Left kidney (tissue), 2 donors: Measurements from ENCODE around the gene GRM1. TPM values are rescaled to one million over a fixed set of nuclear protein-coding genes. Genes with fewer than 3 reads are reported as not detected.

Source experiments
- DNase-seq: peaks from one replicate; pipeline ENCODE4 v3.0.0-alpha.2; 2013
- polyA plus RNA-seq: library from polyadenylated mRNA; unstranded; fragments of 120-200 nt; gene quantifications from one replicate; pipeline ENCODE4 v1.2.1, GENCODE V29; 2013; ENCODE audit not compliant: insufficient read length

GRM1 gene
- polyA plus RNA-seq, 1 donor: 0.18 TPM

DNA sequence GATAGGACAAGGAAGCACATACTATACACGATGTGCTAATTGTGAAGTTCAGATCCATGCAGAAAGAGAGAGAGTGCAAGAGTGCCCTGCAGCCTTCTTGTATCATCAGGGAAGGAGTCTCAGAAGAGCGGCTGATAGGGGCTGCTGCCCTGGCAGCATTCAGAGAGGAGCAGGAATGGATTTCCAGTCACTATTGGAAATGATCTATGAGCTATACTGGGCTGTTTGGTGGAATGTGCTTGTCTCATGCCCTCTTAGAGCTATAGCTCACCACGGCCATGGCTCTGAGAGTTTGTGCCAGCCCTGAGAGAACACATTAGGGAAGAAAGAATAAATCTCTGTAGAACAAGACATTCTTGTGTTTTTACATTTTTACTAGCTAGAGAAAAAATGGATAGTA is 302.2 kb downstream of the GRM1 start:
- DNase-seq: no peak

DNA sequence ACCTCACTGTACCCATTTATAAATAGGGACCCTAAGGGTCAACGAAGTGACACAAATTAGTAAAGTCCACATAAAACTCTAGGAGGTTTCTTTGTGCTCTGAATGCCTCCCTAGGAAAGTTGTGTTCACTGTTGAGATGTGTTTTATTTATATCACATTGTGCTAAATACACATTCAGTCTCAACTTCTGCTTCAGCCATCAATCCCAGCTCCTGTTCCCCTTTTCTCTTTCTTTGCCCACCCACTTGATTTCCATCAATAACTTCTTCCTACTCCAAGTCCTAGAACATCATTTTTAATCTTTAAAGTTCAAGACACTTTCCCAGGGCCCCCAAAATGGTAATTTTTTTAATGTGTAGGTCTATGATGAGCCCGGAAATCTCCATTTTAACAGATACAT is 306.5 kb downstream of the GRM1 start:
- no peak for DNase-seq

DNA sequence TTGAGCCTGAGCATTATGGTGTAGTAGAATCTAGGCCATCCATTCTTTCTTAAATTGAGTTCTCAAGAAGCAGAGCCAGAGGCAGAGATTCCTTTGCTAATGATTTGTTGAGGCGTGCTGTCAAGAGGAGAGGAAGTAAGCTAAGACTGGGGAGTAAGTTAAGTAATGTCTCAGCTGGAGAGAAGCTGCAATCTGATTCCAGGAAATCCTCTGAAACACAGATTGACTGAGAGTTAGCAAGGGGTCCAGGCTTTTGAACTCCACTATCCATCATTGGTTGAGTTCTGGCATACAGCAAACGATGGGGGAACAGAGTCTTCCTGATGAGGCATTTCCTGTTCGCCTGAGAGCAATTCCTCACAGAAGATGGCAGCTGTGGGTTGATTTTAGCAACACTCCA is 307.3 kb downstream of the GRM1 start:
- no peak for DNase-seq

DNA sequence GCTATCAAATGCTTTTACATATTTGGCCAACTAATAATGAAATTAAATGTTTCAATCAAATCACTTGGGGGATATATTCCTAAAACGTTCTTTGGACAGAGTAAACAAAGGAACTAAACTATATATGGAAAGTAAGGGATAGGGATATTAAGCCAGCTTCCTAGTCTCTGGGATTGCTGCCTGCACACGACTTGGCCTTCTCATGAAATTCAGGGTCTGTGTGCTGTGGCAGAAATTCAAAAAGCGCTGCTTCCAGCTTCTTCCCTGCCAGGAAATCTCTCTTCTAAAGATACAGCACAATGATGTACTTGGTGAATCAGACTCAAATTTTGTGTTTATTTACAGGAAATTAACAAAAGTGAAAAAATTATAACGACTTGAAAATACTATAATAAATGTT is 308.5 kb downstream of the GRM1 start:
- no peak for DNase-seq

DNA sequence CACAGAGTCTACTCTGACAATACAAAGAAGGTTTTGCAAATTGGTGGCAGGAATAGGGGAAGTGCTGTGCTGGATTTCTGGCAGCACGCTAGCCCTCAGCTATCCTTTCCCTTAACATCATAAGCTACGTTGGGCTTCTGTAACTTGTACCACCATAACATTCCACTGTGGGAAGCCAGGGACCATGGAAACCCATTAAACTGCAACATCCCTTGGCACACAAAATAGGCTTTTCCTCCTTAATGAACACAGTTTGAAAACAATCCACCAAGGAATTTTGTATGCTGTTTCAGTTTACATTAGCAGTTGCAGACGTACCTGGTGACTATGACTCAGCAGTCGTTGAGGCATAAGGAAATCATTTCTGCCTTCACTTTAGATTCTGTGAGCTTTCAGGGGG is 310.9 kb downstream of the GRM1 start:
- DNase-seq: no peak

DNA sequence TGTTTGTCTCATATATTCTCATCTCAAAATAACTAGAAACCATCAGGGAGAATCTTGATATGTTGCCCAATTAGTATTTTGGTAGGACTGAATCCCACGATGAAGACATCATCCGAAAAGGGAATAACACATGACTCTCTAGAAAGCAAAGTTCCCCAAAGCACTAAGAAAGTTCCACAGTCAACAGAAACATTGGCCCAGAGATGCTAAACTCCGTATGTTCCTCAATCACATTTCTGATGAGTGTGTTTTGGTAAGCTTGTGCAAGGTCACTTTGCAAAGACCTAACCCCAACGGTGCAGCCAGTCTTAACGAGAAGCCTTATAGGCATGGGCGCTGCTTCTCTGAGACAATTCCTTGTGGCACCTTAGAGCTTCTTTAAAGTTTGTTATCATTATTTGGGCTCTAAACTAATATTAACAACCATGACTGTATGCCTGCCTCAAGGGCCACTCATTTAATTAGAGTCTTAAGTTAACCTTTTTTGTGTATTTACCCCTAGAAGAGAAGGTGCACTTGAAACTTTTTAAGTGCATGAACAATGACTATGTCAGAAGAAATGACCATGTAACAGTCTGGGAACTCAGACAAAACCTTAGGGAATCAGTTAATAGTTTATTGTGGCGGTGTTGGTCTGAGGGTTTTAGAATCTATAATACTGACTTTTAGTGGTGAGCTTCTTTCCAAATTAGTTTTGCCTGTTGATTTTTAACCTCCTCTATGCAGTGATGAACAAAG is 312.8 kb downstream of the GRM1 start:
- no peak for DNase-seq

DNA sequence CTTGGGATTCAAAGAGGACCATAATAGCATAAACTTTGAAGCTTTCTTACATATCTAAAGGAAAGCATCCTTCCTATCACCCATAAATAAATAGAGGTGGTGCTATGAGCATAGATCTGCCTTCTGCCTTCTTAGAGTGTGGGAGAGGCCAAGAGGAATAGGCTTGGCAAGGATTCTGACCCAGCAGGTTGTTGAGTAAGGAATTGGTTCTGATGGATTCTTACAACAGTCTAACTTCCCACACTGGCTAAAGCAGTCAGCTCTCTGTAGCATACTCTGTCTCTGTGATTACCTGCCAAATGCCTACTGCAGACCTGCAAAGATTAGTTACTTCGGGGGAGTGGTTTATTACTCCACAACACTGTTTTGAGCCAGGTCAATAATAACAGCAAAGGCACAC is 316.7 kb downstream of the GRM1 start:
- no peak for DNase-seq

DNA sequence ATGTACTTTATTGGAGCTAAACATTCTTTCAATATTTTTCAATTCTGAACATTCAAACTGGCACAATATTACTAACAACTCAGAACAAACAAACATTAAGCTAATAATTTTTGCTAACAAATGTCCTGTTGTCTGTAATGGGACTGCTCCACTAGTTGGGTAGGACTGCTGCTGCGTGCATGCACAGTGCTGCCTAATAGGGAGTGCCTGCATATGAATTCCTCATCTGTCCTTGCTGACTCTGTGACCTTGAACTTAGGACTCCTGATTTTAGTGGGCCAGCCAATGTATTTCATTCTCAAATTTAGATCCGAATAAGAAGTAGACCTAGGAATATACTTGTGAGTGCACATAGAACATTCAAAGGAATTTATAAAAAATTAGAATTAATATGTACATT is 318.2 kb downstream of the GRM1 start:
- no peak for DNase-seq

DNA sequence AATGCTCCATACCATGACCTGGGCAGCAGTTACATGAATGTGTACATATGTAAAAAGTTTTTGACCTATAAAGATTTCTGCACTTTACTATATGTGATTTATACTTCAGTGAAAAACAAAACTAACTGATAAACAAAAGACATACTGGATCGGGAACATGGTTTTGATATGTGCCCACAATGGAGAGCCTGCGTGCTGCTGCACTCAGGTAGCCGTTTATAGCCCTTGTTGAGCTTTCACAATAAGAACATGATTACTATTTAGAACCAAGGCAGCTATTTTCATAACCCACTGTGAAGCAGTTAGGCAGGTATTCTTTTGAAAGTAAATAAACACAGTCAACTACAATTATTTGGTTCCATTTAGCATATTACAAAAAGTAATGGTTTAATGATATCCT is 318.8 kb downstream of the GRM1 start:
- no peak for DNase-seq

DNA sequence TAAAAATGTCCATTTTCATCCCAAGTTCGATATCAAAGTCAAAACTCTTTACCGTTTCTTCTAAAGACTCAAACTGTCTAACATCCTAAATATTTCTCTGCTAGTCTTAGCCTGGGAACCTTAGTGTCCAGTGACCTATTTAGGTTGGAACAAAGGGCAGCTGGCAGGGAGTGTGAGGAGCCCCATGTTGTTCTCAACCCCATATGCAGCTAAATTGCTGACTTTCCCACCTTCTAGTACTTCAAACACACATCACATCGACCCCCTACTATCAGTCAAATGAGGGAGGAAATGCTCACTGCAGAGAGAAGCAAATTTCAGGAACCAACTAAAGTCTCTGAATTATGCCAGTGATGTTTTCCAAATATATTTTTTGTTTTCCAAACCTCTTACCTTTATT is 322.2 kb downstream of the GRM1 start:
- no peak for DNase-seq

DNA sequence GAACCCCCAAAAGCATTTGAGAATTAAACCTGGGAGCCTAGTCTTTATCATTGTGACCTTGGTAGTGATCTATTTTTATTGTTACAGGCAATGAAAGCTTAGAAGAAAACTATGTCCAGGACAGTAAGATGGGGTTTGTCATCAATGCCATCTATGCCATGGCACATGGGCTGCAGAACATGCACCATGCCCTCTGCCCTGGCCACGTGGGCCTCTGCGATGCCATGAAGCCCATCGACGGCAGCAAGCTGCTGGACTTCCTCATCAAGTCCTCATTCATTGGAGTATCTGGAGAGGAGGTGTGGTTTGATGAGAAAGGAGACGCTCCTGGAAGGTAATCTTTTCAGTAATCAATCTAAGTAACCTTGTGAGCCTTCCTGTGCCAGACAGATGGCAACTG is 323.3 kb downstream of the GRM1 start:
- DNase-seq: no peak

DNA sequence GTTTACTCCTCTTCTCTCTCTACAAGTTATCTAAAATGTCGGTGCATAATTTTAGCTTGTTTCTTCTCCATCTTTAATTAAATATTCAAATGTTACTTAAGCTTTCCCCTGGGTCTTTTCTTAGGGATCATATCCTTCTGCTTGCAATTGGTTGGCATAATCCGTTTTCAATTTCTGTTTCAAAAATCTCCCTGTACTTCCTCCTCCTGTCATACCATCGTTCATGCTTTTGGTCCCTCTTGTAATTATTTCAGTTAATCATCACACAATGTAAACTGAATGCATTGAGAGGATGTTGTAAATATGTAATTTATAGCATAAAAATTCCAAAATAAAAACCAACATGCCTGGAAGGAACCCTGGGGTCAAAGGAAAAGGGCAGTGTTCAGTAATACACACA is 325.6 kb downstream of the GRM1 start:
- no peak for DNase-seq

DNA sequence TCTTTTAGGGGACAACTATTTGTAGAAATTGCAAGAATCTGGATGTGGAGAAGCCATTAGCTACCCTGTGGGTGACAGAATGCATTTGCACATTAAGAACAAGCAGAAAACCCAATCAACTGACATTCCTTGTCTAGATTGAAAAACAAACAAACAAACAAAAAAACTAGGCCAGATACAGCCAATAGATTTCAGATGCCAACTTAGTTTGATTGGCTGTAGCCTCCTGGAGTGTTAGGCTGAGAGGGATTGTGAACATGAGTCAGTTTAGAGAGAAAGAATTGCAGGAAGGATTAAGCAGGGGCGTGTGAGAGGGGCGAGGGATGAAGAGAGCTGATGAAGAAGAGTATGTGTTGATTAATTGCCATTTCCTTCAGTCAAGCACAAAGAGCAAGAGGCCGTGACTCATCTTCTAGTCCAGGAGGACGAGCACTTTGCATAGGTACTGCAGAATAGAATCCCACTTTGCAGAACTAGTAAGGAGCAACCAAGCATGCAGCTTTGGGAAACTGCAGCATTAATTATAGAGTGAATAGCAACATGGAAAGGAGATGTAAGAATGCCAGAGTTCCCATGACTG is 326.7 kb downstream of the GRM1 start:
- DNase-seq: no peak

DNA sequence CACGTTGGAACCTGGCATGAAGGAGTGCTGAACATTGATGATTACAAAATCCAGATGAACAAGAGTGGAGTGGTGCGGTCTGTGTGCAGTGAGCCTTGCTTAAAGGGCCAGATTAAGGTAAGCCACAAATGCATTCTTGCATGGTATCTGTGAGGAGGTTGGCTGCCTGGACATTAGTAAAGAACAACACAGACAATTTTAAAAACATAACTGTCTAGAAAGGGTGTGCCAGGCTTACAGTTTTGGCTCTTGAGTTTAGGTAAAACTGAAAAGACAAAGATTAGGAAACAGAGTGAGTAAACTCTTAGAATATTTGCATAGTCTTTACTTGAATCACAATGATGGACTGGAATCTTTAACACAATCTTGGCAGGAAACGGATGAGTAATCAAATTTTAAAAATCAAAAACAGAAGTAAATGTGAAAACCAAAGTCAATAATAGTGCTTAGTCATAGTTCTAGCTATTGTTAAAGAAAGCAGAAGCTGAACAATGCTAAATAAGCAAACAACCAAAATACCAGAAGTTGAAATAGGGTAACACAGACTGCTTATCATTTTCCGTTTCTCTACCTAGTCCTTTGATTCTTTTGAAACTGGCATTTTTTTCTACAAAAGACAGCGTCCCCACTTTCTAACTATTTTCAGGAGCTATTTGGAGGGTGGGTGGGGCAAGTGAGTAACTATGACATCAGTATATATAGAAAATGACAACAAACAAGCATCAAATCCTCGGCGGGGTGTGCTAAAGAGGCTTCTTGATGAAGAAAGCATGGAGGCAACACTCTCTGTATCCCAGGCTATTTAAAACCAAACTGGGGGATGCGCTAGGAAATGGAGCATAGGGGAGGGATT is 328.9 kb downstream of the GRM1 start:
- DNase-seq: no peak

DNA sequence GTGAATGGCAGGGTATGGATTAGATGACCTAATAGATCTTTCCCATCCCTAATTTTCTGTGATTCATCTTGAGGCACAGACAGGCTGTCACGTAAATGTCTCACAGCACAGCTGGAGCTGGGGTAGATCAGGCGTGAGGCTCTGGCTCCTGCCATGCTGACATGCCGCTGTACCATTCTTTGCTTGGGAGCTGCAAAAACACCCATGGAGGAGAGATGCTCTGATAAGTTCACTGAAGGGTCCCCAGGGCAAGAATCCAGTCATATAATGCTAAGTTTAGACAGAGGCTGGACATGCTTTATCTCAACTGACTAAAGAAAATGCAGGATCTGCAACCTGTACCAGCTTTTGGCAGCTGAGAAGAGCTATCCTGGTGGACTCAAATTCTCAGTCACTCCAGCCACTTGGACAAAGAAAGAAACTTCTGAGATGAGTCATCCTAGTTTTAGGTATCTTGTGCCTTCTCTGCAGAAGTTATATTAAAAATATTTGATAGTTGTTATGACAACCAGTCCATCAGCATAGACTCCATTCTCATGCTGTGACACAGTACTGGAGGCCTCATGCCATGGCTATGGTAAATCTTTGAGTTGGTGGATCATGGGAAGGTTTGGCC is 329.7 kb downstream of the GRM1 start:
- no peak for DNase-seq

DNA sequence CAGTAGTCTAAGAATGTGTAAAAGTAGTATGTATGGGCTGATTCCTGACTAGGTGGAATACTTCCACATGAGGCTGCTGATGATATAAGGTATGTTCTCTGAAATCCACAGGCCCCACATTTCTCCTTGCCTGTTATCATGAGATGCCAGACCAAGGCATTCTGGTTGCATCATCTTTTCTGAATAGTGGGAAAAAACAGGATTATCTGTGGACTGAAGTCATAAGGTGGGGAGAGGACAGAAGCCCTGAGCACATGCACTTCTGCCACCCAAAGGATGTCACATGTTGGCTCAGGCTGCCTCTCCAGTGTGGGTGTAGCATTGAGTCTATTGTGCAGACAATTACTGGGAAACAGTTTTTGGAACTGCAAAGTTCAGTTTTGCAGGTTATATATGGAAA is 330.3 kb downstream of the GRM1 start:
- DNase-seq: no peak

DNA sequence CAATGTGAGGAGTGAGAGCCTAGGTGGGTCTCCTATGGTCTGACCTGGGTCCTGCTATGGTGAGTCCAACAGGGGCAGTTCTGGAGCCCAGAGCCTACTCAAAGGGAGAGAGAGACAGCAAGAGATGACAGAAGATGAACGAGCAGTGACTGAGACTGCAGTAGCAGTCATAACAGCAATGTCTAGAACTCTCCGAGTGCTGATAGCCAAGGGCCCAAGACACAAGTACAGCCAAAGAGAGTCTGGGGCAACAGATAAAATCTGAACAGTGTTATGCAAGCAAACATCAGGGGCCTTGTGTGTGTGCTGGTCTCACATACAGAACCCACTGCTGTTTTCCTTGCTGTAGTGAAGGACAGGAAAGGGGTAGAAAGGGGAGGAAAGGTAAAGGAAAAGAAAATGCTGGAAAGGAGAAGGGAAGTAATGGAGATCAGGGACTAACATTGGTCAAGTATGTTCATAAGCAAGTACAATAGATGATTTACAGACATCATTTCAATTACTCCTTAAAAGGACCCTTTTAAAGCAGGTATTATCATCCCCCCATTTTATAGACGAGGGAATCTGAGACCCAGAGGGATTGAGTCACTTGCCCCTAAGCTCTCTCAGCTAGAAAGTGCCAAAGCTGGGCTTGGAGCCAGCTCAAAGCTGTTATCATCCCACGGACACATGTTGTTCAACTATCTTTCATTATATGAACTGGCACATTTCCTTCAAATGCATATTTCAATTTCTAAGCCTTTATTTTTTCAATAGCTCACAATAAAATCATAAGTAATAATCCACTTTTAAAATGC is 332.5 kb downstream of the GRM1 start:
- no peak for DNase-seq

DNA sequence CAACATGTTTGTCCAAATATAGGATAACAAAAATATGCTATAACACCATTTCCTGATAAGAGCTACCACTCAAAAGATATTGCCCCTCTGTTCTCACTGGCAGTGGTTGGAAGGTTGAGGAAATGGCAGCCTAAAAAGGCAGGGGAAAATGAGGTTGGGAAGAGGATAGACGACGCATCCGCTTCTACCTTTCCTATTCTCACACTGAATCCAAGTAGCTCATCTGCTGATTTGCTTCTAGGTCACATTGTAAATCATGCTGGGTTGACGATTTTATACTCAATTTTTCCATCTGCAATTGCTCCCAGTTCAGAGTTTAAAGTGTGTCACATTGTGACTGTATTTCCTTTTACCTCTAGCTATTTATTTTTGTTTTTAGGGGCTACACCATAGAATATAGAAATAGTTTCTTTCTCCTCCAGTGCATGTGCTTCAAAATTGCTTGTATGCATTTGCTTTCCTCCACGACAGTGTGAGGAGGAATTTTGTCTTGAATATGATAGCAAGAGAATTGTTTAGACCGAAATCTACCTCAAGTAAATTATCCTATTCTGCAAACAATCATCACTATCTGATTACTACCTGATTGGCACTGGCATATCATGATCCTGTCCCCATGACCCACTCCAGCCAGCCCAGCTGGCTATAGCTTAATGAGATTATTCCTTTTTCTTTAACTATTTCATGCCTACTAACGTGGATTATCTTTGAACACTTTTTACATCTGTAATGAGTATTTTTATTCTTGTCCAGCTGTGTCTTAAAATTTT is 335.2 kb downstream of the GRM1 start:
- DNase-seq: no peak

DNA sequence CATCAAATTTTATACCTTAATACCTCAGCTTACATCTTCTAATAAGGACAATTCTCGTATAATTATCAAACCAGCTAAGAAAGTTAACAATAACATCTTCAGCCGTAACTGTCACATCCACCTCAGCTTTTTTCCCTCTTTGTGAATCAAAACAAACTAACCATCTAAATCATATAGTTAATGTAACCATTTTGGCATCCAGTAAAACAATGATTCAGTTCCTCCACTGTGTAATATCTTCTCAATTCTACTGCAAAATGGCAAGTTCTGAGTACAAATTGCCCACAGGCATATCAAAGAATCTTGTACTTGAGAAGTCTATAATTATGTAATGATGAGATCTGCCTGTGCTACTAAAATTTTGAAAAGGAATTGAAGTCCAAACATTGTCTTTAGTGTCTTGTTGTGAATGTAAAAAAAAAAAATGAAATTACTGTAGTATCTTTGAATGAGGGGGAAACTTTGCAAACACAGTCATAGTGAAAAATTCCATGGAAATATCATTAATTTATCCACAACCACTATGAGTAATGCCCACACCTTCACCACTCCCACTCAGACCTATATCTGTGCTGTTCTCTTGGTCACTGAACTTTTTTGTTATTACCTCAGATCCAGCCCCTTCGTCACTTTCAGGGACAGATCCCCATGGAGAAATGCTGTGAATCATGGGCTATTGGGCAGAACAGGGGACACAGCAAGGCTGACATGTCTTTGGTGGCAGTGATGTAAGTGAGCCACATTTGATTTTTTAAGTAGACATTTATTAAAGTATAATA is 336.1 kb downstream of the GRM1 start:
- DNase-seq: no peak

DNA sequence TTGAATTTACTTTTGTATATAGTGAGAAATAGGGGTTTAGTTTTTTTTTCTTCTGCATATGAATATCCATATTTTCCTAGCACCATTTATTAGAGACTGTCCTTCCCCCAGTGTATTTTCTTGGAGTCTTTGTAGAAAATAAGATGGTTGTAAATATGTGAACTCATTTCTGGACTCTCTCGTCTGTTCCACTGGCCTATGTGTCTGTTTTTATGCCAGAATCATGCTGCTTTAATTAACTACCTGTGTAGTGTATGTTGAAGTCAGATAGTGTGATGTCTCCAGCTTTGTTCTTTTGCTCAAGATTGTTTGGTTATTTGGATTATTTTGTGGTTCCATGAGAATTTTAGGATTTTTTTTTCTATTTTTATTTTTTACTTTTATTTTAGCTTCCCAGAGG is 338.2 kb downstream of the GRM1 start:
- DNase-seq: no peak

DNA sequence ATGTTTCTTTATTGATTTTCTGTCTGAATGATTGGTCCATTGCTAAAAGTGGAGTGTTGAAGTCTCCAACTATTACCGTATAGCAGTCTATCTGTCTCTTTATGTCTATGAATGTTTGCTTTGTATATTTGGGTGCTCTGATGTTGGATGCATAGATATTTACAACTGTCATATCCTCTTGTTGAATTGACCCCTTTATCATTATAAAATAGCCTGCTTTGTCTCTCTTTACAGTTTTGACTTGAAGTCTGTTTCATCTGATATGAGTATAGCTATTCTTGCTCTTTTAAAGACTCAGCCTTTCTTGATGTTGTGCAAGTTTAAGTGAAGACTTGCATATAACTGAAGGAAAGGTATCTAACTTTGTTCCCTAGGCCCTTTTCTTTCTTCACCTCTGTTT is 341.0 kb downstream of the GRM1 start:
- DNase-seq: no peak
